GM13976 (cell line): ENCODE data around the gene TNNI3K.

Source experiments
- DNase-seq: peaks from one replicate; pipeline ENCODE4 v3.0.0; 2012; ENCODE audit warnings: low spot score
- CTCF ChIP-seq: IDR thresholded peaks from 2 replicates; pipeline ENCODE4 v1.5.1; 2012; ENCODE audit warnings: borderline replicate concordance, mild to moderate bottlenecking; ENCODE audit not compliant: insufficient read depth; ENCODE audit errors: extremely low read depth, missing control alignments, control extremely low read depth
- in situ Hi-C: fragments of 300-500 bp; cut with MboI; formaldehyde crosslinking; loops from one replicate; pipeline ENCODE4 v1.12.0; 2022; ENCODE audit warnings: low sequenced_read_pairs, mixed read lengths, inconsistent platforms; ENCODE audit not compliant: unreplicated experiment

Gene TNNI3K

GRCh38 chr1:74403606-74404005, 168.4 kb downstream of the TNNI3K start:
- no peak for DNase-seq
- in situ Hi-C loops: no loop called here
- no peak for TF ChIP-seq CTCF

- no peak for TF ChIP-seq CTCF
- in situ Hi-C loops: no loop called here
- no peak for DNase-seq
Measured at GRCh38 chr1:74406759-74407158, 171.6 kb downstream of the TNNI3K start.

GRCh38 chr1:74407902-74408301, 172.7 kb downstream of the TNNI3K start:
- DNase-seq: no peak
- in situ Hi-C loops: no loop called here
- no peak for TF ChIP-seq CTCF

- no peak for DNase-seq
- in situ Hi-C loops: no loop called here
- no peak for TF ChIP-seq CTCF
Measured at GRCh38 chr1:74412244-74412643, 177.1 kb downstream of the TNNI3K start.

GRCh38 chr1:74415935-74416334, 180.7 kb downstream of the TNNI3K start:
- in situ Hi-C loops: no loop called here
- DNase-seq: no peak
- TF ChIP-seq CTCF: no peak

GRCh38 chr1:74419611-74420010, 184.4 kb downstream of the TNNI3K start:
- in situ Hi-C loops: no loop called here
- DNase-seq: no peak
- no peak for TF ChIP-seq CTCF

- no peak for DNase-seq
- no peak for TF ChIP-seq CTCF
- in situ Hi-C loops: no loop called here
Measured at GRCh38 chr1:74420467-74420866, 185.3 kb downstream of the TNNI3K start.
